ENCODE measurements around the gene LRRC75A. TPM values are rescaled to one million over a fixed set of nuclear protein-coding genes. Genes with fewer than 3 reads are reported as not detected.

Gene LRRC75A
- total RNA-seq, 2 experiments from 2014 or later = 1.5 to 1.7 TPM

DNA sequence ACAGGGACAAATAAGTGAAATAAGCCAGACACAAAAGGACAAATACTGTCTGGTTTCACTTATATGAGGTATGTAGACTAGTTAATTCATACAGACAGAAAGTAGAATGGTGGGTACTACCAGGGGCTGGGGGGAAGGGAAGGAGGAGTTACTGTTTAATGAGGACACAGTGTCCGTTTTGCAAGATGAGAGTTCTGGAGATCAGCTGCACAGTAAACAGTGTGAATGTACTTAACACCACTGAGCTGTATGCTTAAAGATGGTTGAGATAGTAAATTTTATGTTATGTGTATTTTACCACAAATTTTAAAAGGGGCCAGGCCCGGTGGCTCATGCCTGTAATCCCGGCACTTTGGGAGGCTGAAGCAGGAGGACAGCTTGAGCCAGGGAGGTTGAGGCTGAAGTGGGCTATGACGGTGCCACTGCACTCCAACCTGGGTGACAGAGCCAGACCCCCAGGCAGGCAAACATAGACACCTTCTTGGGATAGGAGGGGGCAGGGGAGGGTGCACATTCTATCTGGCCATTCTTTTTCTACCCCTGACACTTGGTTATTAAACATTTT, 23.5 kb downstream of the LRRC75A start:
- Mint-ChIP-seq H3K4me3 (no peak overlapping the region), H3K9me3 (no peaks in the 10 kb centered on the region), H3K4me1 (peaks cover 3% of the 10 kb centered on the region), H3K36me3 (peaks cover 2% of the 10 kb centered on the region), H3K27me3 (no peaks in the 10 kb centered on the region), H3K27ac (no peak overlapping the region)
- DNase-seq = no peak

GRCh38 chr17:16467886-16468285, 24.1 kb downstream of the LRRC75A start:
- Mint-ChIP-seq H3K9me3 (no peaks in the 10 kb centered on the region), H3K27ac (no peak overlapping the region), H3K27me3 (no peaks in the 10 kb centered on the region), H3K4me1 (peaks cover 3% of the 10 kb centered on the region), H3K4me3 (no peak overlapping the region), H3K36me3 (peaks cover 2% of the 10 kb centered on the region)
- DNase-seq = no peak

- Mint-ChIP-seq H3K4me3 (no peak overlapping the region), H3K27ac (no peak overlapping the region), H3K4me1 (peaks cover 3% of the 10 kb centered on the region), H3K27me3 (no peaks in the 10 kb centered on the region), H3K9me3 (no peaks in the 10 kb centered on the region), H3K36me3 (peaks cover under 1% of the 10 kb centered on the region)
- no peak for DNase-seq
Measured at GRCh38 chr17:16467044-16467443, 24.9 kb downstream of the LRRC75A start.

- Mint-ChIP-seq H3K4me1 (no peaks in the 10 kb centered on the region), H3K9me3 (no peaks in the 10 kb centered on the region), H3K27ac (no peak overlapping the region), H3K4me3 (no peak overlapping the region), H3K27me3 (no peaks in the 10 kb centered on the region), H3K36me3 (no peaks in the 10 kb centered on the region)
- DNase-seq = no peak
Measured at GRCh38 chr17:16466407-16466806, 25.6 kb downstream of the LRRC75A start.

DNA sequence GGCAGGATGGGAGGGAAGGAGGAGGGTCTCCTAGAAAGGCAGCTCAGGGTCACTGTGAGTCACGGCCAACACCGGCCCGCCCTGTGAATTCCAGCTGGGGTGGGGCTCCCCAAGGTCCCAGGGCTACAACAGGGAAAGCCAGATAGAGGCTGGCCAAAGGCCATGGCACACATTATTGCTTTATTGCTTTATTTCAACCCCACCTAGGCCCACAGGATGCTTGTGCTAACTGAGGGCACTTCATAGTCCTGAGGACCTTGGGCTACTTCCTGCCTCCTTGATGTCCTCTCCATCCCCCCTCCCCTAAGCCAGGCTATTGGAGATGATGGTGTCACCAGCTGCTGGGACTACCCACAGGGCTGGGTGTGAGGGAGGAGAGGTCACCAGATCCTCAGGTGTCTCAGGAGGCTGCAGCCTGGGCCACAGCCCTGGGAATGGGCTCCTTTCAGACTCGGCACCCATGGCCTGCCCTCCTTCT, 26.1 kb downstream of the LRRC75A start:
- DNase-seq = no peak
- Mint-ChIP-seq H3K4me3 (no peak overlapping the region), H3K9me3 (no peaks in the 10 kb centered on the region), H3K27ac (no peak overlapping the region), H3K36me3 (no peaks in the 10 kb centered on the region), H3K27me3 (no peaks in the 10 kb centered on the region), H3K4me1 (no peaks in the 10 kb centered on the region)

DNA sequence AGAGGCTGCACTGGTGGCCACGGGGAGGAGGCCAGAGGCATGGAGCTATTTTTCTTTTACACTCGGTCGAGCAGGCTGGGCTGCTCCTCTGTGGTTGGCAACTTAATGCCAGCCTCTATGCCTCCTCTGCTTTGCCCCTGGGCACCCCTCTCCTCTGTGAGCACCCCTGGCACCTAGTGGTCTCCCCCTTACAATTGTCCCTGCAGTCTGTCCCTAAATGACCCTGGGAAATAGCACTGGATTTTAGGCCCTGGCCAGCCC, 27.0 kb downstream of the LRRC75A start:
- no peaks in the 10 kb centered on the region for H3K9me3 Mint-ChIP-seq
- DNase-seq = no peak
- H3K4me3 Mint-ChIP-seq = no peak overlapping the region
- H3K27ac Mint-ChIP-seq = no peak overlapping the region
- H3K36me3 Mint-ChIP-seq = no peaks in the 10 kb centered on the region
- no peaks in the 10 kb centered on the region for H3K4me1 Mint-ChIP-seq
- no peaks in the 10 kb centered on the region for H3K27me3 Mint-ChIP-seq

DNA sequence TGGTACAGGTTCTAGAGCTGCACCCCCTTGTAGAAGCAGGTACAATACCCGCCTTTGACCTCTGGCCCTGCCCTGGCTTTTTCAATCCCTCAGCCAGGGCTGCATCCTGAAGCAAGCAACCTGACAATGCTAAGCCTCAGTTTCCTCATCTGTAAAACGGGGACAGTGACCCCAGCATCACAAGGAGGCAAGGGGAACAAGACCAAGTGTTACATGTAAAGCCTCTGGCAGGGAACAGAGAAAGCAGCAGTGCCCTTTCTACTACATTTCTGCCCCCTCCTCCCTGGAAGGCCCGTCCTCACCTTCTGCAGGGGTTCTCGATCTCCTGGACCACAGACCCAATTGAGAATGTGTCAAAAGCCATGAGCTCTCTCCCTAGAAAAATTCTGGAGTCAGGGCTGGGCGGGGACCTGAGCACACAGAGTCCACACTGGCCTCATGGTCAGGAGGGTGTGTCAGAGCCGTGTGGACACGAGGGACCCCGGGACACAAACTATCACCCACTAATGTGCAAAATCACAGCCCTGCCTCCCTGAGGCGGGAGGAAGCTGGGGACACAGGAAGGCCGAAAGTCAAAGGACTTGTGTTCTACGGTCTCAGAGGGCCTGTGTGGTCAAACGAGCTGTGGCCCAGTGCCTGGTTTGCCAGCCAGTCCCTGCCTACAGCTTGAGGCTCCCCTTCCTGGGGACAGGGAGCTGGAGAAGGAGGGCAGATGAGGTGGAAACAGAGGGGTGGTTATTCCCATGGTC, 27.5 kb downstream of the LRRC75A start:
- Mint-ChIP-seq H3K27me3 (no peaks in the 10 kb centered on the region), H3K36me3 (no peaks in the 10 kb centered on the region), H3K4me3 (no peak overlapping the region), H3K9me3 (no peaks in the 10 kb centered on the region), H3K4me1 (peaks cover 2% of the 10 kb centered on the region), H3K27ac (no peak overlapping the region)
- DNase-seq = no peak

GRCh38 chr17:16463358-16464302, 28.4 kb downstream of the LRRC75A start:
- Mint-ChIP-seq H3K36me3 (no peaks in the 10 kb centered on the region), H3K27ac (no peak overlapping the region), H3K4me3 (no peak overlapping the region), H3K27me3 (no peaks in the 10 kb centered on the region), H3K9me3 (no peaks in the 10 kb centered on the region), H3K4me1 (peaks cover 2% of the 10 kb centered on the region)
- DNase-seq = no peak

GRCh38 chr17:16462070-16462864, 29.7 kb downstream of the LRRC75A start:
- H3K4me1 Mint-ChIP-seq = peaks cover 2% of the 10 kb centered on the region
- H3K9me3 Mint-ChIP-seq = no peaks in the 10 kb centered on the region
- DNase-seq = no peak
- H3K27me3 Mint-ChIP-seq = no peaks in the 10 kb centered on the region
- H3K27ac Mint-ChIP-seq = no peak overlapping the region
- no peak overlapping the region for H3K4me3 Mint-ChIP-seq
- H3K36me3 Mint-ChIP-seq = peaks cover 2% of the 10 kb centered on the region

DNA sequence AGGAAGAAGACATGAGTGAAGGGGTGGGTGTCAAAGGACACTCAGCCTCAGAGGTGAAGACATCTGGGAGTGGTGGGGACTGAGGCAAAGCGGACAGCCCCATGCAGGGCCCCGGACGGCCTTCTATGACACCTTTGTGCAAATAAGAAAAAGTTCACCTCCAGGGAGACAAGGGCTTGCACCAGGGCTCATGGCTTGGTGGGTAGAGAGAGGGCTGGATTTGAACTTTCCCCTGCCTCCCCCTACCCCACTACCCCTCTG, 30.5 kb downstream of the LRRC75A start:
- no peak overlapping the region for H3K27ac Mint-ChIP-seq
- no peak overlapping the region for H3K4me3 Mint-ChIP-seq
- H3K4me1 Mint-ChIP-seq = peaks cover 2% of the 10 kb centered on the region
- H3K9me3 Mint-ChIP-seq = no peaks in the 10 kb centered on the region
- H3K36me3 Mint-ChIP-seq = peaks cover 4% of the 10 kb centered on the region
- no peak for DNase-seq
- no peaks in the 10 kb centered on the region for H3K27me3 Mint-ChIP-seq

GRCh38 chr17:16460796-16461605, 31.0 kb downstream of the LRRC75A start:
- Mint-ChIP-seq H3K4me1 (peaks cover 2% of the 10 kb centered on the region), H3K4me3 (no peak overlapping the region), H3K27me3 (no peaks in the 10 kb centered on the region)

GRCh38 chr17:16459855-16460550, 32.0 kb downstream of the LRRC75A start:
- Mint-ChIP-seq H3K4me1 (peaks cover 2% of the 10 kb centered on the region), H3K27me3 (no peaks in the 10 kb centered on the region), H3K27ac (no peak overlapping the region), H3K4me3 (no peak overlapping the region), H3K9me3 (no peaks in the 10 kb centered on the region), H3K36me3 (peaks cover 4% of the 10 kb centered on the region)
- DNase-seq = no peak

More at GRCh38 chr17:16460796-16461605, 31.0 kb downstream of the LRRC75A start:
- peaks cover 4% of the 10 kb centered on the region for H3K36me3 Mint-ChIP-seq
- no peak overlapping the region for H3K27ac Mint-ChIP-seq
- no peaks in the 10 kb centered on the region for H3K9me3 Mint-ChIP-seq
- no peak for DNase-seq

- Mint-ChIP-seq H3K9me3 (no peaks in the 10 kb centered on the region), H3K27ac (no peak overlapping the region), H3K4me1 (peaks cover 2% of the 10 kb centered on the region), H3K4me3 (no peak overlapping the region), H3K27me3 (no peaks in the 10 kb centered on the region), H3K36me3 (peaks cover 4% of the 10 kb centered on the region)
- DNase-seq = no peak
Measured at GRCh38 chr17:16459271-16459670, 32.7 kb downstream of the LRRC75A start.

All from activated naive CD8-positive, alpha-beta T cell treated with anti-CD3 and anti-CD28 coated beads for 36 hours (primary cell).